ENCODE results near the gene LGI1. TPM values are rescaled to one million over a fixed set of nuclear protein-coding genes. Genes with fewer than 3 reads are reported as not detected.

The LGI1 gene
- polyA plus RNA-seq, 1 experiment: not detected

DNA sequence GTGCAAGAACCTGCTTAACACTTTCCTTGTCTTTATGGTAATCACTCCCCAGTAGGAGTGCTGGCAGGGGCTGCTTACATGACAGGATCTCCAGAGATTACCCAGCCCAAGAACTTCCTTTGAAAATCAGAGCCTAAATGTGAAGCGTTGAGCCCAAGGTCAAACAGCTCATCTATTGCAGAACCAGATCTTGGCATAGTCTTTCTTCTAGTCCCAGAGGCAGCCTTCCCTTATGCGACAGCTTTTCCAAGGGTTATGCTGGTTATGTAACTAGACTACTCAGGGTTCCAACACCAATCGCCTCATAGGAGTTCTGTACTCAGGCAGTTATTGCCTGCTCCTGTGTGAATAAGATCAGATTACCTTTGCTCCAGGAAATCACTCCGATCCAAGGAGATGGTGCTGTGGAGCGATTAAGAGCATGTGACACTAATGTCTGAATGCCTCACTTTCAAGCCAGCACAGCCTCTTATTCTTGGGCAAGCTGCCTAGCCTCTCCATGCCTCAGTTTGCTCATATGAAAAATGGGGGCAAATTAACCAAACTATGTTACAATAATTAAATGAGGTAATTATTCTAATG is 8.4 kb upstream of the LGI1 start:
- TF ChIP-seq, protein P1, sequence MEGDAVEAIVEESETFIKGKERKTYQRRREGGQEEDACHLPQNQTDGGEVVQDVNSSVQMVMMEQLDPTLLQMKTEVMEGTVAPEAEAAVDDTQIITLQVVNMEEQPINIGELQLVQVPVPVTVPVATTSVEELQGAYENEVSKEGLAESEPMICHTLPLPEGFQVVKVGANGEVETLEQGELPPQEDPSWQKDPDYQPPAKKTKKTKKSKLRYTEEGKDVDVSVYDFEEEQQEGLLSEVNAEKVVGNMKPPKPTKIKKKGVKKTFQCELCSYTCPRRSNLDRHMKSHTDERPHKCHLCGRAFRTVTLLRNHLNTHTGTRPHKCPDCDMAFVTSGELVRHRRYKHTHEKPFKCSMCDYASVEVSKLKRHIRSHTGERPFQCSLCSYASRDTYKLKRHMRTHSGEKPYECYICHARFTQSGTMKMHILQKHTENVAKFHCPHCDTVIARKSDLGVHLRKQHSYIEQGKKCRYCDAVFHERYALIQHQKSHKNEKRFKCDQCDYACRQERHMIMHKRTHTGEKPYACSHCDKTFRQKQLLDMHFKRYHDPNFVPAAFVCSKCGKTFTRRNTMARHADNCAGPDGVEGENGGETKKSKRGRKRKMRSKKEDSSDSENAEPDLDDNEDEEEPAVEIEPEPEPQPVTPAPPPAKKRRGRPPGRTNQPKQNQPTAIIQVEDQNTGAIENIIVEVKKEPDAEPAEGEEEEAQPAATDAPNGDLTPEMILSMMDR (IDR thresholded peaks at IDR 0.05; ENCODE audit: insufficient read depth, low read depth, low read length): no peak
- Histone ChIP-seq H3K4me3 (ENCODE audit: low read depth, low read length) (no peak overlapping the region), H3K36me3 (ENCODE audit: control insufficient read depth, insufficient read depth, low read length) (no peaks in the 10 kb centered on the region), H3K27me3 (ENCODE audit: control insufficient read depth, insufficient read depth, low read length) (no peaks in the 10 kb centered on the region)
- CTCF ChIA-PET: interaction anchor here (0.9 kb wide), 1 partner anchor 47 kb away, joined by 3 read pairs; the partner anchor contains the start of gene FRA10AC1
- no peak for DNase-seq (ENCODE audit: low read depth)
- POLR2A ChIA-PET: no interaction called here

DNA sequence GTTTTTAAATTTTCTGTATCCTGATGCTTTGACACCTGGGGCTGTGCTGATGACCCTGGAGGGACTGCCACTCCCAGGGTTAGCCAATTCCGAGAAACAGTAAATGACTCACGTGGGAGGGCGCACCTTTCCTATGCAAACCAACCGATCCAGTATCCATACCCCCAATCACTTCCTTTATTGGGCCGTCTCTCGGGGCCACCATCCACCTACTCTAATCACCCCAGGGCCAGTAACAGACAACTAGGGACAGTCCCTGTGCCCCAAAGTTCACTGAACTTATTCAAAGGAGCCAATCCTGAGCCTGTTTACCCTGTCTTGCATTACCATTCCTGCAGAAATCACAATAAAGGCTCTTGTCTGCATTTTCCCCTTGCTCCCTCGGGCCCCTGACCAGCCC is 6.6 kb upstream of the LGI1 start:
- Histone ChIP-seq H3K36me3 (ENCODE audit: control insufficient read depth, insufficient read depth, low read length) (no peaks in the 10 kb centered on the region), H3K4me3 (ENCODE audit: low read depth, low read length) (no peak overlapping the region), H3K27me3 (ENCODE audit: control insufficient read depth, insufficient read depth, low read length) (peaks cover 1% of the 10 kb centered on the region; the same call in 1 of the 2 replicates)
- POLR2A ChIA-PET: no interaction called here
- DNase-seq (ENCODE audit: low read depth): no peak
- TF ChIP-seq, protein P1 (IDR thresholded peaks at IDR 0.05; ENCODE audit: insufficient read depth, low read depth, low read length): no peak
- CTCF ChIA-PET: interaction anchor here (0.8 kb wide), 1 partner anchor 49 kb away, joined by 3 read pairs; the partner anchor contains the start of gene FRA10AC1

DNA sequence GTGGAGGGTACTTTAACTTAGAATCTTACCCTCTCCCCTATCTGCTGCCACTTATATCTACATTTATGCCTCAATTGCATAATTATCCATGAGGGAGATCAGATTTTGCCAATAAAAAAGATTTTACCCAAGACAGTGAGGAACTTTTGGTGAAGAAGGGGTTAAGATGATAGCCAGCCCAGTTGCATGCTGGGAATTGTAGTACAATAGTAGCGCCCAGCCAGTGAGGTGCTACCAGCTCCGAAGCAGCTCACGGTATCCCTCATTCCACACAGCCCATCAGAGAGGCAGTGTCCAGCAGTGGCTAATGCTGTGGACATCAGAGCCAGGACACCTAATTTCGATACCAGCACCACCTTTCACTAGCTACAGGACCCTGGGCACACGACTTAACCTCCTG is 5.9 kb upstream of the LGI1 start:
- ChIA-PET POLR2A (no interaction called here), CTCF (interaction anchor here (0.8 to 1.0 kb wide), 3 partner anchors 43 to 165 kb away, joined by 3 read pairs; partner anchors contain the start of gene FRA10AC1)
- TF ChIP-seq, protein P1 (IDR thresholded peaks at IDR 0.05; ENCODE audit: insufficient read depth, low read depth, low read length): no peak
- no peak for DNase-seq (ENCODE audit: low read depth)
- no peaks in the 10 kb centered on the region for H3K36me3 ChIP-seq (ENCODE audit: control insufficient read depth, insufficient read depth, low read length)
- no peak overlapping the region for H3K4me3 ChIP-seq (ENCODE audit: low read depth, low read length)
- H3K27me3 ChIP-seq (ENCODE audit: control insufficient read depth, insufficient read depth, low read length): peaks cover 1% of the 10 kb centered on the region; the same call in 1 of the 2 replicates

DNA sequence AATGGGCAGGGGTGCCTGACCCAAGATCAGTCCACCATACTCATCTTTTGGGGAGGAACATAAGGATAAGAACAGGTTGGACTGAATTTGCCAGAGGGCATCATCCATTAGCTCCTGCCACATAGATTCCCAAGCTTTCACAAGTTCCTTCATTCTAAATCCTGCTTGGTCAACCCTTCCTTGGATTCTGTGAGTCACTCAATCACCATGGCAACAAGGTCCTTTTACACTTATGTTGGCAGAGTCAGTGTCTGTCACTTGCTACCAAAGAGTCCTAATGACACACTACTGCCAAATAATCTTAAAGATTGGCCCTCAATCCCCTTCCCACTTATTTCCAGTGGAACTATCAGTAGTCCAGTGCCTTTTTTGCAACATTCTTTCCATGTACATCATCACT is 5.0 kb upstream of the LGI1 start:
- peak; percentile 29 for DNase-seq (ENCODE audit: low read depth)
- ChIA-PET CTCF (interaction anchor here (1.0 to 1.9 kb wide), 4 partner anchors 21 to 301 kb away, joined by 3 to 11 read pairs (median 3); no protein-coding TSS in a partner anchor), POLR2A (no interaction called here)
- H3K27me3 ChIP-seq (ENCODE audit: control insufficient read depth, insufficient read depth, low read length): peaks cover 3% of the 10 kb centered on the region
- H3K36me3 ChIP-seq (ENCODE audit: control insufficient read depth, insufficient read depth, low read length): no peaks in the 10 kb centered on the region
- no peak overlapping the region for H3K4me3 ChIP-seq (ENCODE audit: low read depth, low read length)
- TF ChIP-seq, protein P1 (IDR thresholded peaks at IDR 0.05; ENCODE audit: insufficient read depth, low read depth, low read length): no peak

DNA sequence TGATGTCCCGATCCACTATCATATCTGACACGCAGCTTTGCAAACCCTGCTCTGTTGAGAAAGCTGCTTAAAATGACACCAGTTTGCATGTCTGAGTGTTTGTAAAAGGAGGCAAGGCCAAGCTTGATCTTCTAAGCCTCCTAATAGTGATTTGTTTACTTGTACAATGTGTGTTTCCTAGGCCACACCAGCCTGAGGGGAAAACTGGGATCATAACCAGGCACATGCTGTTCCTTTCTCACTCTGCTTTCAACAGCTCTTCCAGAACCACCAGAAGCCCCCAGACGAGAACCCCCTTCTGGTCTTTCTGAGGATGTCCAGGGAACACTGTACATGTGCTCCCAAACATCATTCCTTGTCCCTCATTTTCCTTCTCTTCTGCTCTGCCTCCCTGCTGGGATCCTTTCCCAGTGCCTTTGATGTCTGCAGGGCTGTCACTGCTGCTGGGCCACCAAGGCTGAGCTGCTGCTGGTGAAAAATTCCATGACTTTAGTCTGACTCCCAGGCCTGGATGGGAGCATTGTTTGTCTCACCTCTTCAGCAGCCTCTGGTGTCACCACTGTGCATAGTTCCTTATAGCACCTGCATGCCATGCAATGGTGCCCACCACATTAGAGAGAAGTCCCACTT is 4.0 kb upstream of the LGI1 start:
- H3K36me3 ChIP-seq (ENCODE audit: control insufficient read depth, insufficient read depth, low read length): no peaks in the 10 kb centered on the region
- H3K4me3 ChIP-seq (ENCODE audit: low read depth, low read length): no peak overlapping the region
- peaks cover 5% of the 10 kb centered on the region for H3K27me3 ChIP-seq (ENCODE audit: control insufficient read depth, insufficient read depth, low read length)
- TF ChIP-seq, protein P1 (IDR thresholded peaks at IDR 0.05; ENCODE audit: insufficient read depth, low read depth, low read length): no peak
- ChIA-PET CTCF (interaction anchor here (1.2 to 1.9 kb wide), 4 partner anchors 9 to 300 kb away, joined by 3 to 11 read pairs (median 3); no protein-coding TSS in a partner anchor), POLR2A (interaction anchor here (0.7 kb wide), 1 partner anchor 33 kb away, joined by 10 read pairs; no protein-coding TSS in a partner anchor)
- DNase-seq (ENCODE audit: low read depth): no peak
